CD8-positive, alpha-beta memory T cell (primary cell): ENCODE data around the gene COL9A3. TPM values are rescaled to one million over a fixed set of nuclear protein-coding genes. Genes with fewer than 3 reads are reported as not detected.
A peak's percentile ranks its signal among the peaks of the same experiment; 100 is the strongest.

Source experiments
- CTCF ChIA-PET: fragments of 350-600 bp; sonication (Branson Sonifier 250); formaldehyde crosslinking; loops from one replicate; lab custom pipeline; 2021; ENCODE audit warnings: antibody characterized with exemption; lab: Charles Lee
- POLR2A ChIA-PET: fragments of 350-600 bp; sonication (Branson Sonifier 250); formaldehyde crosslinking; loops from one replicate; lab custom pipeline; 2021; ENCODE audit warnings: antibody characterized with exemption; lab: Charles Lee
- DNase-seq, 5 donors: peaks; one replicate each; pipeline versions ENCODE4 v3.0.0 to v3.0.0-alpha.2; 2020 to 2022; ENCODE audit warnings: mixed read lengths in 1 of 5
- H3K27ac ChIP-seq: one replicate; pipeline ENCODE4 v1.7.0; 2013; ENCODE audit warnings: low read depth, mild to moderate bottlenecking, low read length, moderate library complexity
- H3K27me3 ChIP-seq: 2 replicates; pipeline ENCODE4 v1.7.0; 2013; ENCODE audit warnings: low read length, mild to moderate bottlenecking; ENCODE audit not compliant: insufficient read depth, poor library complexity, severe bottlenecking
- H3K36me3 ChIP-seq: 2 replicates; pipeline ENCODE4 v1.7.0; 2013; ENCODE audit warnings: mild to moderate bottlenecking, low read length, moderate library complexity; ENCODE audit not compliant: insufficient read depth
- H3K4me1 ChIP-seq: 2 replicates; pipeline ENCODE4 v1.7.0; 2013; ENCODE audit warnings: mild to moderate bottlenecking, low read length, moderate library complexity; ENCODE audit not compliant: insufficient read depth
- H3K4me3 ChIP-seq: 2 replicates; pipeline ENCODE4 v1.7.0; 2013; ENCODE audit warnings: mild to moderate bottlenecking, low read length
- H3K9me3 ChIP-seq: 2 replicates; pipeline ENCODE4 v1.7.0; 2013; ENCODE audit warnings: mild to moderate bottlenecking, low read length
- H3K27ac Mint-ChIP-seq, 8 donors: one replicate each; pipeline ENCODE4 v1.8.0; 2020 to 2021; ENCODE audit warnings: mixed read lengths in 8 of 8, mild to moderate bottlenecking in 6 of 8, inconsistent platforms in 3 of 8, moderate library complexity in 3 of 8
- H3K27me3 Mint-ChIP-seq, 2 donors: one replicate each; pipeline ENCODE4 v1.8.0; 2020 to 2021; ENCODE audit warnings: mixed read lengths in 2 of 2, mild to moderate bottlenecking in 1 of 2, moderate library complexity in 1 of 2
- H3K36me3 Mint-ChIP-seq, 3 donors: one replicate each; pipeline ENCODE4 v1.8.0; 2020 to 2021; ENCODE audit warnings: mixed read lengths in 3 of 3, inconsistent platforms in 1 of 3, mild to moderate bottlenecking in 1 of 3
- H3K4me1 Mint-ChIP-seq, 3 donors: one replicate each; pipeline ENCODE4 v1.8.0; 2020 to 2021; ENCODE audit warnings: mixed read lengths in 3 of 3, inconsistent platforms in 1 of 3, mild to moderate bottlenecking in 1 of 3
- H3K4me3 Mint-ChIP-seq, 7 donors: one replicate each; pipeline ENCODE4 v1.8.0; 2020 to 2021; ENCODE audit warnings: mixed read lengths in 7 of 7, mild to moderate bottlenecking in 6 of 7, moderate library complexity in 4 of 7, inconsistent platforms in 2 of 7
- H3K9me3 Mint-ChIP-seq, 5 donors: one replicate each; pipeline ENCODE4 v1.8.0; 2020 to 2022; ENCODE audit warnings: mixed read lengths in 5 of 5, mild to moderate bottlenecking in 3 of 5, moderate library complexity in 2 of 5, inconsistent platforms in 1 of 5
- polyA plus RNA-seq: library from polyadenylated mRNA; unstranded; fragments of 300-500 nt; fragmentation: Illumina TruSeq; gene quantifications from one replicate; pipeline ENCODE4 v1.2.3, GENCODE V29; 2021
- total RNA-seq, 2 experiments: library from RNA; stranded (reverse); gene quantifications; one replicate each; pipeline ENCODE4 v1.2.3, GENCODE V29; 2021

COL9A3 gene
- total and polyA plus RNA-seq, 3 experiments from 2014 or later, result not detected

GRCh38 chr20:62885046-62885895 lies 68.4 kb downstream of the COL9A3 start:
- Histone ChIP-seq H3K4me1 (peaks cover 4% of the 10 kb centered on the region), H3K27me3 (no peaks in the 10 kb centered on the region), H3K4me3 (no peak overlapping the region), H3K36me3 (peaks cover 42% of the 10 kb centered on the region), H3K9me3 (no peaks in the 10 kb centered on the region), H3K27ac (no peak overlapping the region)
- Mint-ChIP-seq H3K27ac (peak overlapping the region in 2 of 8 donors; percentile 24 to 26), H3K4me3 (no peak overlapping the region), H3K4me1 (peaks cover 5 to 12% (median 8%) of the 10 kb centered on the region in 3 donors), H3K9me3 (no peaks in the 10 kb centered on the region), H3K36me3 (peaks cover 0 to 58% (median 3%) of the 10 kb centered on the region in 3 donors), H3K27me3 (peaks cover 0 to 2% of the 10 kb centered on the region in 2 donors)
- CTCF ChIA-PET, result no interaction called here
- no peak for DNase-seq
- POLR2A ChIA-PET, result interaction anchor here (0.7 kb wide), 1 partner anchor 9 kb away, joined by 3 read pairs; no protein-coding TSS in a partner anchor

GRCh38 chr20:62885896-62886708 lies 69.3 kb downstream of the COL9A3 start:
- CTCF ChIA-PET, result no interaction called here
- POLR2A ChIA-PET, result no interaction called here
- Histone ChIP-seq H3K36me3 (peaks cover 50% of the 10 kb centered on the region), H3K27me3 (no peaks in the 10 kb centered on the region), H3K4me3 (no peak overlapping the region), H3K4me1 (peaks cover 12% of the 10 kb centered on the region), H3K27ac (no peak overlapping the region), H3K9me3 (no peaks in the 10 kb centered on the region)
- peak overlapping the region in 3 of 8 donors; percentile 5 to 58 (median 41) for H3K27ac Mint-ChIP-seq
- H3K27me3 Mint-ChIP-seq, result peaks cover 0 to 2% of the 10 kb centered on the region in 2 donors
- peaks cover 7 to 14% (median 8%) of the 10 kb centered on the region in 3 donors for H3K4me1 Mint-ChIP-seq
- peaks cover 0 to 65% (median 4%) of the 10 kb centered on the region in 3 donors for H3K36me3 Mint-ChIP-seq
- H3K9me3 Mint-ChIP-seq, result no peaks in the 10 kb centered on the region
- DNase-seq, result no peak
- H3K4me3 Mint-ChIP-seq, result no peak overlapping the region

GRCh38 chr20:62886709-62887058 lies 69.8 kb downstream of the COL9A3 start:
- no peak overlapping the region for H3K4me3 Mint-ChIP-seq
- peaks cover 5 to 19% (median 8%) of the 10 kb centered on the region in 3 donors for H3K4me1 Mint-ChIP-seq
- peaks cover 18% of the 10 kb centered on the region for H3K4me1 ChIP-seq
- no peaks in the 10 kb centered on the region for H3K27me3 Mint-ChIP-seq
- no peak overlapping the region for H3K4me3 ChIP-seq
- H3K9me3 ChIP-seq, result no peaks in the 10 kb centered on the region
- H3K27me3 ChIP-seq, result no peaks in the 10 kb centered on the region
- POLR2A ChIA-PET, result no interaction called here
- no peaks in the 10 kb centered on the region for H3K9me3 Mint-ChIP-seq
- peaks cover 4 to 65% (median 4%) of the 10 kb centered on the region in 3 donors for H3K36me3 Mint-ChIP-seq
- H3K27ac Mint-ChIP-seq, result peak overlapping the region in 5 of 8 donors; percentile 5 to 58 (median 41)
- peaks cover 56% of the 10 kb centered on the region for H3K36me3 ChIP-seq
- no peak overlapping the region for H3K27ac ChIP-seq
- DNase-seq, result peak in 1 of 5 donors; percentile 37
- CTCF ChIA-PET, result interaction anchor here (1.4 to 1.6 kb wide), 2 partner anchors 14 to 21 kb away, joined by 3 to 5 read pairs; no protein-coding TSS in a partner anchor

GRCh38 chr20:62887152-62887859 lies 70.5 kb downstream of the COL9A3 start:
- no peaks in the 10 kb centered on the region for H3K27me3 Mint-ChIP-seq
- no peaks in the 10 kb centered on the region for H3K9me3 Mint-ChIP-seq
- peaks cover 4 to 19% (median 8%) of the 10 kb centered on the region in 3 donors for H3K4me1 Mint-ChIP-seq
- peak in 2 of 5 donors; percentile 21 to 37 for DNase-seq
- CTCF ChIA-PET, result interaction anchor here (1.4 to 2.5 kb wide), 3 partner anchors 12 to 20 kb away, joined by 3 to 8 read pairs (median 5); no protein-coding TSS in a partner anchor
- peak overlapping the region in 3 of 8 donors; percentile 41 to 64 (median 42) for H3K27ac Mint-ChIP-seq
- Histone ChIP-seq H3K9me3 (no peaks in the 10 kb centered on the region), H3K4me3 (no peak overlapping the region), H3K27me3 (no peaks in the 10 kb centered on the region), H3K4me1 (peaks cover 24% of the 10 kb centered on the region), H3K27ac (no peak overlapping the region), H3K36me3 (peaks cover 62% of the 10 kb centered on the region)
- H3K36me3 Mint-ChIP-seq, result peaks cover 4 to 65% (median 7%) of the 10 kb centered on the region in 3 donors
- H3K4me3 Mint-ChIP-seq, result peak overlapping the region in 1 of 7 donors; percentile 74
- POLR2A ChIA-PET, result no interaction called here

- peaks cover 4 to 19% (median 8%) of the 10 kb centered on the region in 3 donors for H3K4me1 Mint-ChIP-seq
- Histone ChIP-seq H3K9me3 (no peaks in the 10 kb centered on the region), H3K27me3 (no peaks in the 10 kb centered on the region), H3K27ac (no peak overlapping the region), H3K36me3 (peaks cover 68% of the 10 kb centered on the region), H3K4me1 (peaks cover 28% of the 10 kb centered on the region), H3K4me3 (no peak overlapping the region)
- H3K4me3 Mint-ChIP-seq, result peak overlapping the region in 1 of 7 donors; percentile 74
- no peaks in the 10 kb centered on the region for H3K27me3 Mint-ChIP-seq
- DNase-seq, result no peak
- ChIA-PET CTCF (interaction anchor here (1.3 to 2.5 kb wide), 4 partner anchors 12 to 121 kb away, joined by 3 to 8 read pairs (median 4); no protein-coding TSS in a partner anchor), POLR2A (no interaction called here)
- H3K27ac Mint-ChIP-seq, result peak overlapping the region in 2 of 8 donors; percentile 41 to 64
- peaks cover 4 to 69% (median 11%) of the 10 kb centered on the region in 3 donors for H3K36me3 Mint-ChIP-seq
- no peaks in the 10 kb centered on the region for H3K9me3 Mint-ChIP-seq
Observed at GRCh38 chr20:62887860-62888239, 71.0 kb downstream of the COL9A3 start.

- CTCF ChIA-PET, result interaction anchor here (1.3 to 2.5 kb wide), 3 partner anchors 11 to 121 kb away, joined by 3 to 8 read pairs (median 5); no protein-coding TSS in a partner anchor
- Histone ChIP-seq H3K36me3 (peaks cover 73% of the 10 kb centered on the region), H3K4me3 (no peak overlapping the region), H3K27me3 (no peaks in the 10 kb centered on the region), H3K27ac (no peak overlapping the region), H3K4me1 (peaks cover 28% of the 10 kb centered on the region), H3K9me3 (no peaks in the 10 kb centered on the region)
- H3K27me3 Mint-ChIP-seq, result no peaks in the 10 kb centered on the region
- H3K4me1 Mint-ChIP-seq, result peaks cover 4 to 19% (median 8%) of the 10 kb centered on the region in 3 donors
- no peak overlapping the region for H3K4me3 Mint-ChIP-seq
- DNase-seq, result no peak
- no peaks in the 10 kb centered on the region for H3K9me3 Mint-ChIP-seq
- no peak overlapping the region for H3K27ac Mint-ChIP-seq
- H3K36me3 Mint-ChIP-seq, result peaks cover 4 to 75% (median 11%) of the 10 kb centered on the region in 3 donors
- POLR2A ChIA-PET, result no interaction called here
Observed at GRCh38 chr20:62888406-62888805, 71.6 kb downstream of the COL9A3 start.

- peaks cover 4 to 19% (median 8%) of the 10 kb centered on the region in 3 donors for H3K4me1 Mint-ChIP-seq
- DNase-seq, result no peak
- H3K36me3 ChIP-seq, result peaks cover 78% of the 10 kb centered on the region
- peaks cover 4 to 80% (median 11%) of the 10 kb centered on the region in 3 donors for H3K36me3 Mint-ChIP-seq
- ChIA-PET CTCF (interaction anchor here (1.3 to 2.5 kb wide), 2 partner anchors 11 to 120 kb away, joined by 3 to 8 read pairs; no protein-coding TSS in a partner anchor), POLR2A (no interaction called here)
- H3K4me3 Mint-ChIP-seq, result no peak overlapping the region
- no peaks in the 10 kb centered on the region for H3K9me3 Mint-ChIP-seq
- no peak overlapping the region for H3K27ac Mint-ChIP-seq
- H3K27ac ChIP-seq, result no peak overlapping the region
- no peaks in the 10 kb centered on the region for H3K27me3 ChIP-seq
- peaks cover 28% of the 10 kb centered on the region for H3K4me1 ChIP-seq
- no peaks in the 10 kb centered on the region for H3K9me3 ChIP-seq
- H3K4me3 ChIP-seq, result no peak overlapping the region
- no peaks in the 10 kb centered on the region for H3K27me3 Mint-ChIP-seq
Observed at GRCh38 chr20:62888910-62889309, 72.1 kb downstream of the COL9A3 start.
